ENCODE results near the gene ACOT11. TPM values are rescaled to one million over a fixed set of nuclear protein-coding genes. Genes with fewer than 3 reads are reported as not detected.
"Not testable (repeated sequence)": the region's sequence is repeated elsewhere in the genome, so short reads cannot be mapped to it uniquely, and the experiment has no call there.

The ACOT11 gene
- total and polyA plus RNA-seq, 7 donors, result 8.9 to 40.9 (median 22.1) TPM

- no peak for TF ChIP-seq EP300 (IDR thresholded peaks at IDR 0.05)
- TF ChIP-seq POLR2AphosphoS5 (IDR thresholded peaks at IDR 0.05), result no peak
- TF ChIP-seq POLR2A (IDR thresholded peaks at IDR 0.05), result no peak
- TF ChIP-seq, protein P1, sequence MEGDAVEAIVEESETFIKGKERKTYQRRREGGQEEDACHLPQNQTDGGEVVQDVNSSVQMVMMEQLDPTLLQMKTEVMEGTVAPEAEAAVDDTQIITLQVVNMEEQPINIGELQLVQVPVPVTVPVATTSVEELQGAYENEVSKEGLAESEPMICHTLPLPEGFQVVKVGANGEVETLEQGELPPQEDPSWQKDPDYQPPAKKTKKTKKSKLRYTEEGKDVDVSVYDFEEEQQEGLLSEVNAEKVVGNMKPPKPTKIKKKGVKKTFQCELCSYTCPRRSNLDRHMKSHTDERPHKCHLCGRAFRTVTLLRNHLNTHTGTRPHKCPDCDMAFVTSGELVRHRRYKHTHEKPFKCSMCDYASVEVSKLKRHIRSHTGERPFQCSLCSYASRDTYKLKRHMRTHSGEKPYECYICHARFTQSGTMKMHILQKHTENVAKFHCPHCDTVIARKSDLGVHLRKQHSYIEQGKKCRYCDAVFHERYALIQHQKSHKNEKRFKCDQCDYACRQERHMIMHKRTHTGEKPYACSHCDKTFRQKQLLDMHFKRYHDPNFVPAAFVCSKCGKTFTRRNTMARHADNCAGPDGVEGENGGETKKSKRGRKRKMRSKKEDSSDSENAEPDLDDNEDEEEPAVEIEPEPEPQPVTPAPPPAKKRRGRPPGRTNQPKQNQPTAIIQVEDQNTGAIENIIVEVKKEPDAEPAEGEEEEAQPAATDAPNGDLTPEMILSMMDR (IDR thresholded peaks at IDR 0.05), result no peak
- intact Hi-C loops (cut with DNase I), result no loop called here
- Histone ChIP-seq H3K27me3 (no peaks in the 10 kb centered on the region), H3K4me1 (no peaks in the 10 kb centered on the region), H3K9me3 (no peaks in the 10 kb centered on the region), H3K36me3 (no peaks in the 10 kb centered on the region), H3K4me3 (no peak overlapping the region), H3K27ac (no peak overlapping the region)
- no peak for DNase-seq
- 86 to 95% methylated on average over 2 of the region's 2 CpGs for WGBS, 2 donors
Measured at GRCh38 chr1:54518489-54518888, 29.5 kb upstream of the ACOT11 start.

- Histone ChIP-seq H3K27me3 (no peaks in the 10 kb centered on the region), H3K9me3 (no peaks in the 10 kb centered on the region), H3K4me3 (no peak overlapping the region), H3K27ac (no peak overlapping the region), H3K4me1 (no peaks in the 10 kb centered on the region), H3K36me3 (no peaks in the 10 kb centered on the region)
- TF ChIP-seq, protein P1 (IDR thresholded peaks at IDR 0.05), result no peak
- no peak for TF ChIP-seq POLR2A (IDR thresholded peaks at IDR 0.05)
- TF ChIP-seq EP300 (IDR thresholded peaks at IDR 0.05), result no peak
- no peak for TF ChIP-seq POLR2AphosphoS5 (IDR thresholded peaks at IDR 0.05)
- DNase-seq, result no peak
- 63 to 70% methylated on average over 5 of the region's 5 CpGs for WGBS, 2 donors
- intact Hi-C loops (cut with DNase I), result no loop called here
Measured at GRCh38 chr1:54519709-54520108, 28.3 kb upstream of the ACOT11 start.

DNA sequence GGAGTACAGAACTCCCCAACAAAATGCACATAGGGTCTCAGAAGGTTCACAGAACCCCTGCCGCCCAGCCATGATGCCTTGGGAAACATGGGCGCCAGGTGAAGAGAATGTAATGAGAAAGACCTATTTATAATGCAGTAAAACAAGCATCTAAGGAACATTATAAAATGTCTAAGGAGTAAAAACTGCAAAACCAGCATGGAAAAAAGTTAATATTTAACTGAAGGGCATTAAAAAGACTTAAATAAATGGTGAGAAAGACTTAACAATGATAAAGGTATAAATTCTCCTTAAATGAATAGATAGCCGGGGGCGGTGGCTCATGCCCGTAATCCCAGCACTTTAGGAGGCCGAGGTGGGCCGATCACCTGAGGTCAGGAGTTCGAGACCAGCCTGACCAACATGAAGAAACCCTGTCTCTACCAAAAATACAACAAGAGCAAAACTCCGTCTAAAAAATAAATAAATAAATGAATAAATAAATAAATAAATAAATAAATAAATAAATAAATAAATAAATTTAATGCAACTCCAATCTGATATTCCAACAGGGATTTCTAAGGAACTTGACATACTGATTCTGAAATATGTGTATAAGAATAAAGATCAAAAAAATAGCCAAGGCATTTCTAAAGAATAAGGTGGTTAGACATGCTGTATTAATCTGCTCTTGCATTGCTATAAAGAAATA lies 27.3 kb upstream of the ACOT11 start:
- no peaks in the 10 kb centered on the region for H3K36me3 ChIP-seq
- WGBS, 2 donors, result 18 to 67% methylated on average over 9 of the region's 9 CpGs
- H3K4me3 ChIP-seq, result no peak overlapping the region
- no peaks in the 10 kb centered on the region for H3K9me3 ChIP-seq
- intact Hi-C loops (cut with DNase I), result no loop called here
- H3K4me1 ChIP-seq, result no peaks in the 10 kb centered on the region
- no peaks in the 10 kb centered on the region for H3K27me3 ChIP-seq
- TF ChIP-seq POLR2AphosphoS5 (IDR thresholded peaks at IDR 0.05) (no peak), POLR2A (IDR thresholded peaks at IDR 0.05) (no peak), EP300 (IDR thresholded peaks at IDR 0.05) (no peak)
- TF ChIP-seq, protein P1 (IDR thresholded peaks at IDR 0.05), result no peak
- H3K27ac ChIP-seq, result no peak overlapping the region
- no peak for DNase-seq

GRCh38 chr1:54526565-54526964 lies 21.5 kb upstream of the ACOT11 start:
- H3K4me1 ChIP-seq; H3K9me3 ChIP-seq; H3K36me3 ChIP-seq; H3K27me3 ChIP-seq; DNase-seq; intact Hi-C loops (cut with DNase I); H3K4me3 ChIP-seq; H3K27ac ChIP-seq: not testable (repeated sequence)
- WGBS, 2 donors, result 82 to 87% methylated on average over 3 of the region's 3 CpGs

DNA sequence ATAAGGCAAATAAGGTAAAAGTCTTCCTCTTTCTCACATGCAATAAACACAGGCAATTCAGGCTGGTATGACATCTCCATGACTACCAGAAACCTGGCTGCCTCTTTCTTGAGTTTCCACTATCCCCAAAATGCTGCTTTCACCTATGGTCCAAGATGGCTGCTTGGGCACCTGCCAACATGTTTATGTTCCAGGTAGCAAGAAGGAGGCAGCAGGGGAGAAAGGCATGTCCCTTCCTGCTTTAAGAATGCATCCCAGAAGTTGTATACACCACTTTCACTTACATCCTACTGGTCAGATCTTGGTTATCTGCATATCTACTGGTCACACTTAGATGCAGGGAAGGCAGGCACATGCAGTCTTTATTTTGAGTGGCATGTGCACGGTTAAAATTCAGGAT lies 19.4 kb upstream of the ACOT11 start:
- no peaks in the 10 kb centered on the region for H3K9me3 ChIP-seq
- TF ChIP-seq POLR2AphosphoS5 (IDR thresholded peaks at IDR 0.05) (no peak), POLR2A (IDR thresholded peaks at IDR 0.05) (no peak)
- TF ChIP-seq, protein P1 (IDR thresholded peaks at IDR 0.05), result no peak
- WGBS, 2 donors, result 87 to 89% methylated on average over 1 of the region's 1 CpG
- H3K4me3 ChIP-seq, result no peak overlapping the region
- no peaks in the 10 kb centered on the region for H3K4me1 ChIP-seq
- intact Hi-C loops (cut with DNase I), result no loop called here
- H3K27me3 ChIP-seq, result no peaks in the 10 kb centered on the region
- no peak overlapping the region for H3K27ac ChIP-seq
- DNase-seq, result no peak
- H3K36me3 ChIP-seq, result no peaks in the 10 kb centered on the region

All from sigmoid colon (tissue), 7 donors.